Endothelial cell of umbilical vein (primary cell): ENCODE measurements around the gene GAB2. TPM values are rescaled to one million over a fixed set of nuclear protein-coding genes. Genes with fewer than 3 reads are reported as not detected.

ENCODE experiments used
- BruUV-seq: library from RNA; stranded (reverse); fragments of 400-500 nt; replicated peaks from 2 replicates; lab custom pipeline; 2021; lab: Mats Ljungman, UMichigan
- CTCF ChIA-PET: fragments of 300-600, 350-600 bp; sonication (Branson Sonifier 250); formaldehyde crosslinking; loops from one replicate; lab custom pipeline; 2021; ENCODE audit warnings: antibody characterized with exemption, inconsistent platforms; lab: Charles Lee
- POLR2A ChIA-PET: fragments of 300-600, 350-600 bp; sonication (Branson Sonifier 250); formaldehyde crosslinking; loops from one replicate; lab custom pipeline; 2021; ENCODE audit warnings: antibody characterized with exemption, inconsistent platforms; lab: Charles Lee
- DNase-seq: peaks from one replicate; pipeline ENCODE4 v3.0.0-alpha.2; 2011; ENCODE audit warnings: low read depth, low spot score
- FAIRE-seq: peaks from 2 replicates; lab custom pipeline; 2011; peaks lifted over from hg19 to GRCh38; lab: Jason Lieb, UNC
- H2AFZ ChIP-seq: 2 replicates; pipeline ENCODE4 v1.6.0; 2012; ENCODE audit warnings: low read depth, low read length, control low read depth, inconsistent platforms
- H3K27ac ChIP-seq: 2 replicates; pipeline ENCODE4 v1.5.1; 2011; ENCODE audit warnings: low read depth, mild to moderate bottlenecking, control low read depth, low read length, moderate library complexity; ENCODE audit not compliant: insufficient read depth
- H3K27me3 ChIP-seq, 2 experiments: 2 replicates each; pipeline versions ENCODE4 v1.6.0 to v1.6.1; 2011; ENCODE audit warnings: low read length in 2 of 2, mixed read lengths in 1 of 2; ENCODE audit not compliant: control insufficient read depth in 2 of 2, insufficient read depth in 2 of 2
- H3K36me3 ChIP-seq, 2 experiments: 2 replicates in 1 of 2; 3 replicates in 1 of 2; pipeline ENCODE4 v1.5.1; 2011; ENCODE audit warnings: low read length in 2 of 2, mild to moderate bottlenecking in 1 of 2, moderate library complexity in 1 of 2; ENCODE audit not compliant: control insufficient read depth in 2 of 2, insufficient read depth in 2 of 2; ENCODE audit errors: extremely low read depth in 1 of 2
- H3K4me1 ChIP-seq: 3 replicates; pipeline ENCODE4 v1.5.1; 2011; ENCODE audit warnings: mild to moderate bottlenecking, low read length; ENCODE audit not compliant: control insufficient read depth, insufficient read depth; ENCODE audit errors: extremely low read depth
- H3K4me2 ChIP-seq: 2 replicates; pipeline ENCODE4 v1.6.1; 2011; ENCODE audit warnings: low read length, control low read depth, mixed read lengths; ENCODE audit not compliant: insufficient read depth
- H3K4me3 ChIP-seq, 3 experiments: fragments of 200-600 bp in 1 of 3; sonication (generic), shearing (Covaris generic) in 1 of 3; replicated peaks in 1 of 3; 2 replicates each; pipeline ENCODE4 v1.5.1; 2011 to 2016; ENCODE audit warnings: control low read depth in 3 of 3, low read length in 3 of 3, mild to moderate bottlenecking in 2 of 3, inconsistent platforms in 1 of 3, low read depth in 1 of 3, moderate library complexity in 1 of 3; ENCODE audit not compliant: insufficient read depth in 1 of 3
- H3K79me2 ChIP-seq: 2 replicates; pipeline ENCODE4 v1.6.0; 2012; ENCODE audit warnings: low read length, inconsistent platforms; ENCODE audit not compliant: control insufficient read depth, insufficient read depth
- H3K9ac ChIP-seq: replicated peaks from 2 replicates; pipeline ENCODE3; 2011; ENCODE audit warnings: low read length, control low read depth; ENCODE audit not compliant: insufficient read depth; ENCODE audit errors: extremely low read depth
- H3K9me1 ChIP-seq: replicated peaks from 3 replicates; pipeline ENCODE4 v1.6.0; 2011; ENCODE audit warnings: mild to moderate bottlenecking, low read length; ENCODE audit not compliant: control insufficient read depth, insufficient read depth; ENCODE audit errors: extremely low read depth
- H3K9me3 ChIP-seq: replicated peaks from 2 replicates; pipeline ENCODE4 v1.5.1; 2012; ENCODE audit warnings: low read length, inconsistent platforms; ENCODE audit not compliant: control insufficient read depth, insufficient read depth
- H4K20me1 ChIP-seq: replicated peaks from 2 replicates; pipeline ENCODE3; 2011; ENCODE audit warnings: mild to moderate bottlenecking, low read length; ENCODE audit not compliant: control insufficient read depth, insufficient read depth; ENCODE audit errors: extremely low read depth
- CTCF ChIP-seq, 2 donors: IDR thresholded peaks; 1 replicate in 1 of 2; 2 replicates in 1 of 2; pipeline ENCODE4 v1.5.1; 2011; ENCODE audit warnings: low read length in 2 of 2, mild to moderate bottlenecking in 2 of 2, moderate library complexity in 2 of 2, control low read depth in 1 of 2, inconsistent platforms in 1 of 2, low read depth in 1 of 2; ENCODE audit not compliant: insufficient read depth in 1 of 2; ENCODE audit errors: extremely low read depth in 1 of 2
- EZH2 ChIP-seq: IDR thresholded peaks from 2 replicates; pipeline ENCODE4 v1.6.1; 2012; ENCODE audit warnings: borderline replicate concordance, low read depth, mild to moderate bottlenecking, moderate library complexity, low read length, inconsistent platforms; ENCODE audit not compliant: severe bottlenecking
- FOS ChIP-seq: IDR thresholded peaks from 2 replicates; pipeline ENCODE4 v1.6.1; 2011; ENCODE audit warnings: mild to moderate bottlenecking, low read length, moderate library complexity, borderline replicate concordance; ENCODE audit not compliant: insufficient read depth
- GATA2 ChIP-seq: IDR thresholded peaks from 2 replicates; pipeline ENCODE4 v1.7.0; 2011; ENCODE audit warnings: low read depth, mild to moderate bottlenecking, moderate library complexity, mixed read lengths, low read length; ENCODE audit not compliant: insufficient read length, insufficient read depth
- JUN ChIP-seq: IDR thresholded peaks from 2 replicates; pipeline ENCODE4 v1.6.1; 2011; ENCODE audit warnings: borderline replicate concordance, low read depth; ENCODE audit not compliant: insufficient read length, insufficient read depth
- MAX ChIP-seq: IDR thresholded peaks from 2 replicates; pipeline ENCODE4 v1.6.1; 2011; ENCODE audit not compliant: insufficient read depth, insufficient read length
- MYC ChIP-seq: IDR thresholded peaks from one replicate; pipeline ENCODE4 v1.6.1; 2011; ENCODE audit warnings: mild to moderate bottlenecking, low read depth, low read length
- POLR2A ChIP-seq: IDR thresholded peaks from 2 replicates; pipeline ENCODE4 v1.6.1; 2012; ENCODE audit warnings: low read depth, mild to moderate bottlenecking, control low read depth, low read length
- POLR2AphosphoS5 ChIP-seq: IDR thresholded peaks from 2 replicates; pipeline ENCODE4 v1.6.1; 2012; ENCODE audit warnings: low read depth, mild to moderate bottlenecking, control low read depth, low read length, moderate library complexity; ENCODE audit not compliant: insufficient read depth
- dilution Hi-C: fragments of 300-500 bp; cut with MboI; formaldehyde crosslinking; loops from one replicate; pipeline ENCODE4 v1.15.0; 2019; ENCODE audit warnings: low sequenced_read_pairs; ENCODE audit not compliant: extremely low pct_ligation_motif_present
- intact Hi-C: fragments of 100-400 bp; cut with micrococcal nuclease; formaldehyde crosslinking; loops from one replicate; pipeline ENCODE4 v1.10.0; 2022
- polyA plus RNA-seq, 4 experiments: library from polyadenylated mRNA; depleted of rRNA in 3 of 4; stranded (reverse) in 3 of 4; unstranded in 1 of 4; fragments of >200 nt; gene quantifications; 2 replicates each; pipeline versions ENCODE4 v1.2.1 to v1.2.3, GENCODE V29; 2011 to 2012; ENCODE audit warnings: missing spikeins in 1 of 4
- total RNA-seq: library from RNA; stranded (reverse); gene quantifications from 2 replicates; pipeline ENCODE4 v1.2.3, GENCODE V29; 2021

GAB2 gene
- total and polyA plus RNA-seq, 2 donors (not counting 3 experiments of a cell fraction or from before 2014, with no cell fraction given), result 19.6 to 39.6 TPM

- ChIA-PET POLR2A (no interaction called here), CTCF (interaction anchor here (0.8 to 3.1 kb wide), 3 partner anchors 9 to 327 kb away, joined by 3 to 21 read pairs (median 9); no protein-coding TSS in a partner anchor)
- Histone ChIP-seq H3K4me2 (no peak overlapping the region), H3K27me3 (no peaks in the 10 kb centered on the region), H2AFZ (no peak overlapping the region), H3K4me3 (no peak overlapping the region), H4K20me1 (no peaks in the 10 kb centered on the region), H3K9me3 (no peaks in the 10 kb centered on the region), H3K9ac (no peak overlapping the region), H3K4me1 (no peaks in the 10 kb centered on the region), H3K9me1 (no peaks in the 10 kb centered on the region), H3K27ac (no peak overlapping the region), H3K36me3 (no peaks in the 10 kb centered on the region), H3K79me2 (peaks cover 4% of the 10 kb centered on the region)
- DNase-seq (no peak), FAIRE-seq (no peak)
- dilution Hi-C loops, result no loop called here
- intact Hi-C loops, result no loop called here
- TF ChIP-seq MAX (no peak), POLR2AphosphoS5 (no peak), JUN (no peak), FOS (no peak), EZH2 (no peak), GATA2 (no peak), POLR2A (no peak), MYC (no peak), CTCF (IDR thresholded peaks at IDR 0.05; ENCODE audit: extremely low read depth in 1 of 2, insufficient read depth in 1 of 2, low read depth in 1 of 2, low read length in 2 of 2) (no peak)
- no TSS peak for BruUV-seq
Observed at GRCh38 chr11:78237293-78238046, 180.2 kb downstream of the GAB2 start.
